KG1 (cell line): ENCODE data around the gene MLLT11.

Source experiments
- DNase-seq: peaks from one replicate; lab custom pipeline; 2025; lab: John Stamatoyannopoulos, UW

The MLLT11 gene, protein sequence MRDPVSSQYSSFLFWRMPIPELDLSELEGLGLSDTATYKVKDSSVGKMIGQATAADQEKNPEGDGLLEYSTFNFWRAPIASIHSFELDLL

DNA sequence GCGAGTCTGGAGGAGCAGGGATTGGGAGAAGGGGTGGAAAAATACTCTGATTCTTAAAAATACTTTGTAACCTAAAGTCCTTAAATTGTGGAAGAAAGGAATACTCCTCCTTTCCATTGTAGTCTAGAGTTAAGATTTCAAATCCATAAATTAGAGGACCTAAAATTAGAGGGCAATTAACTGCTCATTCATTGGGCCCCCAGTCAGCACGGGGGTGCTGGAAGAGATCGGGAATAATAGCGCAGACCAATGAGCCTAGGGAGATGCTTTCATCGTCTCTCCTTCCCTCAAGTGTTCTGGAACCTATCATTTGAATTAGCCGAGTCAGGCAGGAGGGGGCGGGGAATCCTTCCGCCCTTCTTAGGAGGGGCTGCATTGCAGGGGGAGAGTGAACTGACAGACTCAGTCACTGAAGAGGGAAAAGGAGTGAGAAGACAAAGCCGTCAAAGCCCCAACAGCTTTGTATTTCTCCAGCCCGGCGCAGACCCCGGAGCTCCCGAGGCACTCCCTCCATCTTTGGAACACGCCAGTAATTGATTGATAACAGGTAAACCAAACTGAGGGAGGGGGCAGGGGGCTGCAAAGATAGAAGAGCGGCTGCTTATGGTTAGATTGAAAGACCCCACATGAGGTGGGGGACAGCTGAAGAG is at the start of gene MLLT11:
MLLT11 (plus strand) TSS at position 391 of the 650 bp plus-strand sequence. CDS start 6,828 bp downstream, outside the sequence.
- DNase-seq, result no peak

DNA sequence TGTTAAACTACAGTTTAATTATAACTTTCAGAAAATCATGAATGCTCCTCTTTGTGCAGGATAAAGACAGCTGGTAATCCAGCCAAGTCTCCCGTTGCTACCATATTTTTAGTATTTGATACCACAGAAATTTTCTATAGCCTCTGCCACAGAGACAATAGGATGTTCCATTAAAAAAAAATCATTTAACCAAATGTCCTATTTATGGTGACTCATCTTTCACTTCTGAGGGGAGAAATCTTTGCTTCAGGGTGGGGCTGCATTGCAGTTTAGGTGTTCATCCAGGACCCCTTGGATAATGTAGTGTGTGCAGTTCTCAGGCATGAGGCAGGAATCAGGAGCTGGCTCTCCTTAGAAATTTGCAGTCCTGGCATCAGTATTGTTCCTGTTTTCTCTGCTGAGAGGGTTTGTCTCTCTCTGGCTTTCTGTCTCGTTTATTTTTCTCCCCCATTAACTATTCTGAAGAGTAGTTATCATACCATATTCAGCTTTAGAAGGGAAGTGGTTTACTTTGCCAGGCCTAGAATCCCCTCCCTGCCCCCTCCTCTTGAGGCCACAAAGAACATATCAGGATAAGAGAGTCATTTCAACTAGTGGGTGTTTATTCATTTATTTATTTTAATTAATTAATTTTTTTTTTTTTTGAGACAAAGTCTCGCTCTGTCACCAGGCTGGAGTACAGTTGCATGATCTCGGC is 48.9 kb upstream of the MLLT11 start:
- DNase-seq, result no peak

DNA sequence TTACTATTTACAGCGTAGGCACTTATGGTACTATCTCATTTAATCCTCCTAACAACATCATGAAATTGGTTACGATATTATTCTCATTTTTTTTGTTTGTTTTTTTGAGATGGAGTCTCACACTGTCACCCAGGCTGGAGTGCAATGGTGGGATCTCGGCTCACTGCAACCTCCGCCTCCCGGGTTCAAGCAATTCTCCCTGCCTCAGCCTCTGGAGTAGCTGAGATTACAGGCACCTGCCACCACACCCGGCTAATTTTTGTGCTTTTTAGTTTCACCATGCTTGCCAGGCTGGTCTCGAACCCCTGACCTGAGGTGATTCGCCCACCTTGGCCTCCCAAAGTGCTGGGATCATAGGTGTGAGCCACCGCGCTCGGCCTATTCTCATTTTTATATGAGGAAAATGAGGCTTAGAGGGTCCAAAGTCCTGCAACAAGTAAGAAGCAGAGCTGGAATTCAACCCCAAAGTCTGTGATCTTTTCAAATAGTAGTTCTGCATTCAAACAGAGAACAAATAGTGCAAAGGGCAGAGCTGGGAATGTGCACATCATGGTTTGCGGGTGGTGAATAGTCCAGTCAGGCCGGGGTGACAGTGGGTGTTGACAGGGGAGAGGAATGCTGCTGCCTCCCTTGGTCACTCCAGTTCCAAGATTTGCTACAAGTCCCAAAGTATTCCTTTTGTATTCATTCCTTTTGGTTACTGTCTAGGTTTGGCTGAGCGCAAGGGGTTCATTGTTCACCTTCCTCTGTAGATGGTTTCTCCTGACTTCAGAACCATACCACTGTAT is 47.3 kb upstream of the MLLT11 start:
- DNase-seq, result no peak

DNA sequence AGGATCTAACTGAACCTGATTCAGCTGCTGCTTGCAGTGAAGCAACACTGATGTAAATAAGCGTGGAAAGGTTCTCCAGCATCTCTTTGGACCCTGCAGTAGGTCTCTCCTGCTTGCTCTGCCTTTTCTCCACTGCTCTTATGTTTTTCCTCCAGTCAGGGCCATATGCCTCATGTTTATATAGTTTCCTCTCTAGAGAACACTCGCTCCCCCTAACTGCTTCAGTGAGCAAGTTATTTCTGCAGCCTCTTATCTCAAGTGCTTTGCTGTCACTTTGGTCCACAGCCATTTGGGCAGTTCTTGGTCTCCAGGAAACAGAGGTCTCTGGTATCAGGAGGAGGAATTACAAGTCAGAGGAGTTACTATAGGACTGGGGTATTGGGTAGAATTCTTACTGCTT is 46.7 kb upstream of the MLLT11 start:
- DNase-seq, result no peak

DNA sequence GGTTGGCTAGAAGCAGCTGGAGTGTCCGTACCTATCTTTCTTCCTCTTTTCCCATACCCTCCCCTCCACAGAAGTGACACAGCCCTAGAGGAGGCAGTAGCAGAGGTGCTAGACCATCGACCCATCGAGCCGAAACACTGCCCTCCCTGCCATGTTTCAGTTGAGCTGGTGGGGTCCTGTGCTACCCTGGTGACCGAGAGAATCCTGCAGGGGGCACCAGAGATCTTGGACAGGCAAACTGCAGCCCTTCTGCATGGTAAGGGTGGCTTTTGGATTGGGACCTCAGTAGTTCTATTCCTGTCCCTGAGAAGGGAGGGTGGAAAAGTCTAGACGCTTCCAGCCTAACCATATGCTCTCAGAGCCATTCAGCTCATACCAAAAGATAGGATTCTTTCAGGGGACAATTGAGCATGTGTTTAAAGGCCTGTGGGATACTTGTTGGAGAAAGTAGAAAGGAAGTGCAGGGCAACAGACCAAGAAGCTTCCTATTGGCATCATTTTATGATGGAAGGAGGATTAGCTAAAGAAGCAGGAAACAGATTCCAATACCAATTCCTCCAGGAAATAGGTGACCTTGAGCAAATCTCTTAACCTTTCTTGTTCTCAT is 35.6 kb upstream of the MLLT11 start:
- DNase-seq, result no peak

DNA sequence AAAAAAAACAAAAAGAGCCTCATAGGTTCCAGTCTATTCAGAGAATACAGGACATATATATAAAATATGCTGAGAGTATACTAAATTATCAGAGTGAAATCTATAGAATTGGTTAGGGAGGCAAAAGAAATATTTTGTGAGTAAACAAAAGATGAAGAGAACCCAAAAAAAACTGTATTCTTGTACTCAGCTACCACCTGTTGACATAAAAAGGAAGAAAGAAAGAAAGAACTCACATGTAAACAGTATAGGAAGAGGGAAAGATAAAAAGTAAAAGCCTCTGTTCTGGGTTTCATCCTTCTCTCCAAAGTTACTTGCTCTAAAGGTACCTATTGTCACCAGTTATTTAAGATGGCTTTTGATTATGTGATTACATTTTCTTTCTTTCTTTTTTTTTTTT is 33.7 kb upstream of the MLLT11 start:
- no peak for DNase-seq

DNA sequence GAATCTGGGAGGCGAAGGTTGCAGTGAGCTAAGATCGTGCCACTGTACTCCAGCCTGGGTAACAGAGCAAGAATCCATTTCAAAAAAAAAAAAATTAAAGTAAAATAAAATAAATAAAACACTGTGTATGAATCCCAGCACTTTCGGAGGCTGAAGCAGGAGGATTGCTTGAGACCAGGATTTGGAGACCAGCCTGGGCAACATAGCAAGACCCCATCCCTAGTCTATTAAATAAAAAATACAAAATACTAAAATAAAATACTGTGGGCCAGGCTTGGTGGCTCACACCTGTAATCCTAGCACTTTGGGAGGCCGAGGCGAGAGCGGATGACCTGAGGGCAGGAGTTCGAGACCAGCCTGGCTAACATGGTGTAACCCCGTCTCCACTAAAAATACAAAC is 28.0 kb upstream of the MLLT11 start:
- DNase-seq, result no peak

DNA sequence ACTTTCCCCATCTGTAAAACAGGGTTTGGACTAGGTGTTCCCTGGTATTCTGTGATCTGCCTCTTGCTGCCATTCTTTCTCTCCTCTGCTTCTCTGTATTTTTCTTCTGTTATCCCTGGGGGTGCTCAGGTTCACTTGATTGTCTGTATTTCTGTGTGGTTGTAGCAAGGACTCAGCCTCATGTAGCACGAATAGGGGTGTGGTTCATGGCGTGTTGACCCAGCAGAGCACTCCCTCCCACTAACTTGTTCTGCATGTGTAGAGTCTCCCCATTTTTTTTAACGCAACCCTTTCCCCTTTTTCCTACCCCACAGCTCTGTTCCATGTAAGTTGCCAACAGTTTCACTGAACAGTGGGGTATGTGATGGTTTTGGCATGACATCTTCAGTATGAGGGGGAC is 25.0 kb upstream of the MLLT11 start:
- DNase-seq, result no peak

DNA sequence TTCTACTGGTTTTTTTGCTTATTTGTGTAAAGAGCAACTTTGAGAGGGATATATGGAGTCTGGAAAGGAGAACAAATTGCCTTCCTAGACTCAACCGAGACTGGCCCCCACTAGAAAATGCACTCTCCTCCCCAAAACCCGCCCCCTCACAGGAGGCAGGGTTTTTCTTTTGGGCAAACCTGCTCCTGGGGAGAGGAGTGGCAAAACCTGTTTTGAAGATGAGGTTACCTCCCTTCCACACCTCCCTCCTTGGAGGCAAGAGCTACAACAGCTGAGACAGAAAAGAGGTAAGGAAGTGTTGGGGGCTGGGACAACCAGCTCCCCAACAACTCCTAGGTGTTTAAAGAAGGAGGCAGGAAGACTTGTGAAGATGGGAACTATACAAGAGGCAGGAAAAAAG is 23.8 kb upstream of the MLLT11 start, which contains the start of gene BNIPL:
BNIPL (plus strand) TSS at position 231 of the 400 bp plus-strand sequence; CDS start at position 371, 140 bp downstream.
- no peak for DNase-seq

DNA sequence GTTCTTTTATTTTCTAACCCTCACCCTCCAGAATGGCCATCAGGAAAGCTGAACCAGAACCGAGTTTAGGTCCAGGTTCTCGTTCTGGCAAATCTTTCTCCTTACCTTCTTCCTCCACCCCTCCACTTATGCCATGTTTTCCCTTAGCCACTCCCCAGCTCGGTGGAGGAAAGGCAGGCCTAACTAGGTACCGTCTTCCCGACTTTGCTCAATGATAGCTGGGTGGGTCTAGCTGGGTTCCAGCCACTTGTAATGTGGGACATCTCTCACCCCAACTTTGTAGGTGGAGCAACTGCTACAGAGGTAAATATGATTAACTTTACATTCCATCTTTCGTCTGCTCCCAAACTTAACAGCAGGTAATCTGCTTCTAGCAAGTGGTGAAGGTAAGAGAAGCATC is 23.2 kb upstream of the MLLT11 start:
- no peak for DNase-seq

DNA sequence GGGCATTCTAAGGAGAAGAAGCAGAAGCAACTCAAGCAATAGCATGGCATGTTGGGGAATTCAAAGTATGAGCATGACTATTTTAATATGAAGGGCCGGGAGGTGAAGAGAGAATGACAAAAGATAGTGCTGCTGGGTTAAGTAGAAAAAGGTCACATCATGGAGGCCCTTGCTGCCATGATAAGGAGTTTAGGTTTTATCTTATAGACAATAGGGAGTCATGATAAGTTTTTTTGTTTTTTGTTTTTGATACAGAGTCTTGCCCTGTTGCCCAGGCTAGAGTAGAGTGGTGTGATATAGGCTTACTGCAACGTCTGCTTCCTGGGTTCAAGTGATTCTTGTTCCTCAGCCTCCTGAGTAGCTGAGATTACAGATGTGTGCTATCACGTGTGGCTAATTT is 20.7 kb upstream of the MLLT11 start:
- no peak for DNase-seq

DNA sequence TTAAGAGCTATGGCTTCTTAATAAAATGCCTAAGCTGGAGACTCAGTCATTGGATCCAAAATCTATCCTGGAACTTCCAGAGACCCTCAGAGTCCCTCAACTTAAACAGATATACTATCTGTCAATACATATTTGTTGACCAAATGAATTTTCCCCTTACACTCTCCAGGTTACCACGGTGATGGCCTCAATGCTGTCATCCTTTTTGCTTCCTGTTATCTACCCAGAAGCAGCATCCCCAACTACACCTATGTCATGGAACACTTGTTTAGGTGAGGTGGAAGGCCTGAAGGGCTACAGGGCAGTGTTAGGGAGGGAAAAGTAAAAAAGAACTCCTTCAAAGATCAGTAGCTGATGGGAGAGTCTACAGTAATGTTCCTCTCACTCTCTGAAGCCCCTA is 17.0 kb upstream of the MLLT11 start:
- no peak for DNase-seq

DNA sequence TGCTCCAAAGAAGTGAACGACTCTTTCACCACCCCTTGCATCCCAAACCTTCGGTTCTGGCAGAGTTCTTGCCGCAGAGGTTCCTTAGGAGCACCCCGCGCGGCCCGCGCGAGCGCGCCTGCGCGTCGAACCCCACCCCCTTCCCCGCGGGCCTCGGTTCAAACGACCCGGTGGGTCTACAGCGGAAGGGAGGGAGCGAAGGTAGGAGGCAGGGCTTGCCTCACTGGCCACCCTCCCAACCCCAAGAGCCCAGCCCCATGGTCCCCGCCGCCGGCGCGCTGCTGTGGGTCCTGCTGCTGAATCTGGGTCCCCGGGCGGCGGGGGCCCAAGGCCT is 12.6 kb upstream of the MLLT11 start, which contains the start of gene C1orf56:
C1orf56 (plus strand) TSS at position 161 of the 334 bp plus-strand sequence; CDS start at position 258, 97 bp downstream.
- no peak for DNase-seq

DNA sequence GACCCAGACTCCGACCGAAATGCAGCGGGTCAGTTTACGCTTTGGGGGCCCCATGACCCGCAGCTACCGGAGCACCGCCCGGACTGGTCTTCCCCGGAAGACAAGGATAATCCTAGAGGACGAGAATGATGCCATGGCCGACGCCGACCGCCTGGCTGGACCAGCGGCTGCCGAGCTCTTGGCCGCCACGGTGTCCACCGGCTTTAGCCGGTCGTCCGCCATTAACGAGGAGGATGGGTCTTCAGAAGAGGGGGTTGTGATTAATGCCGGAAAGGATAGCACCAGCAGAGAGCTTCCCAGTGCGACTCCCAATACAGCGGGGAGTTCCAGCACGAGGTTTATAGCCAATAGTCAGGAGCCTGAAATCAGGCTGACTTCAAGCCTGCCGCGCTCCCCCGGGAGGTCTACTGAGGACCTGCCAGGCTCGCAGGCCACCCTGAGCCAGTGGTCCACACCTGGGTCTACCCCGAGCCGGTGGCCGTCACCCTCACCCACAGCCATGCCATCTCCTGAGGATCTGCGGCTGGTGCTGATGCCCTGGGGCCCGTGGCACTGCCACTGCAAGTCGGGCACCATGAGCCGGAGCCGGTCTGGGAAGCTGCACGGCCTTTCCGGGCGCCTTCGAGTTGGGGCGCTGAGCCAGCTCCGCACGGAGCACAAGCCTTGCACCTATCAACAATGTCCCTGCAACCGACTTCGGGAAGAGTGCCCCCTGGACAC is 12.1 kb upstream of the MLLT11 start:
- DNase-seq, result no peak

DNA sequence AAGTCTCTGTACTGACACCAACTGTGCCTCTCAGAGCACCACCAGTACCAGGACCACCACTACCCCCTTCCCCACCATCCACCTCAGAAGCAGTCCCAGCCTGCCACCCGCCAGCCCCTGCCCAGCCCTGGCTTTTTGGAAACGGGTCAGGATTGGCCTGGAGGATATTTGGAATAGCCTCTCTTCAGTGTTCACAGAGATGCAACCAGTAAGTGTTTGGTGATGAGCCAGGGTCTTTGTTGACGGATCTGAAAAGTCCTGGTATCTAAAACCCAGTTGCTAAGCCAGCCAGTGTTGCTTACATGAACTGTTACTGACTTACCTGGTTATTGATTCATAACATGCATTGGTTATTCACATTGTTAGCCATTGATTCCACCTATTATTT is 11.6 kb upstream of the MLLT11 start:
- no peak for DNase-seq

DNA sequence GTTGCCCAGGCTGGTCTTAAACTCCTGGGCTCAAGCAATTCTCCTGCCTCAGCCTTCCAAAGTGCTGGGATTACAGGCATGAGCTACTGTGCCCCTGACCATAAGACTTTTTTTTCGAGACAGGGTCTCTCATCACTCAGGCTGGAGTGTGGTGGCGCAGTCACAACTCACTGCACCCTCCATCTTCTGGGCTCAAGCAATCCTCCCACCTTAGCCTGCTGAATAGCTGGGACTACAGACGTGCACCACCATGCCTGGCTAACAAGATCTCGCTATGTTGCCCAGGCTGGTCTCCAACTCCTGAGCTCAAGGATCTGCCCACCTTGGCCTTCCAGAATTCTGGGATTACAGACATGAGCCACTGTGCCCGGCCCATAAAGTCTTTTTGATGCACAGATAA is 10.7 kb upstream of the MLLT11 start:
- no peak for DNase-seq

DNA sequence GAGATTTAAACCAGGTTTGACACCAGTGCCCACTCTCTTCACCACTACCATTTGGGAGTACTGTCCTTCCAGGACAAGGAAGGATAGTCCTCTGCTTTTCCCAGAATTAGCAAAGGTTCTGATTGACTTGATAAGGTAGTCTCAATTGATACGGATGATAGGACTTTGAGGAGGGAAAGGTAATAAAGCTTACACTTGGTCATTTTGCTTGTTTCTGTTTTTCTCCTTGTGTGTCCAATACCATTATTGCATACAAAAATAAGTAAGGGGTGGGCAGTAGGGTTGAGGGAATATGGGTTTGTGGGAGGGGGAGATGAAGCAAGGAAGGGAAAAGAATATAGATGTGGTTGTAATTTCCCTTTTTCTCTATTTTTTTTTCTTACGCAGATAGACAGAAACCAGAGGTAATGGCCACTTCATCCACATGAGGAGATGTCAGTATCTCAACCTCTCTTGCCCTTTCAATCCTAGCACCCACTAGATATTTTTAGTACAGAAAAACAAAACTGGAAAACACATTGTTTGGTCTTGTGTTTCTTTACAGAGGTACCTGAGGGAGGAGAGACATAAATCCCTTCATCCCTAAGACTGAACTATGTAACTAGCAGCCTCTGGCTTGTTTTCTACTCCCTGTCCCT is 10.0 kb upstream of the MLLT11 start:
- DNase-seq, result no peak

DNA sequence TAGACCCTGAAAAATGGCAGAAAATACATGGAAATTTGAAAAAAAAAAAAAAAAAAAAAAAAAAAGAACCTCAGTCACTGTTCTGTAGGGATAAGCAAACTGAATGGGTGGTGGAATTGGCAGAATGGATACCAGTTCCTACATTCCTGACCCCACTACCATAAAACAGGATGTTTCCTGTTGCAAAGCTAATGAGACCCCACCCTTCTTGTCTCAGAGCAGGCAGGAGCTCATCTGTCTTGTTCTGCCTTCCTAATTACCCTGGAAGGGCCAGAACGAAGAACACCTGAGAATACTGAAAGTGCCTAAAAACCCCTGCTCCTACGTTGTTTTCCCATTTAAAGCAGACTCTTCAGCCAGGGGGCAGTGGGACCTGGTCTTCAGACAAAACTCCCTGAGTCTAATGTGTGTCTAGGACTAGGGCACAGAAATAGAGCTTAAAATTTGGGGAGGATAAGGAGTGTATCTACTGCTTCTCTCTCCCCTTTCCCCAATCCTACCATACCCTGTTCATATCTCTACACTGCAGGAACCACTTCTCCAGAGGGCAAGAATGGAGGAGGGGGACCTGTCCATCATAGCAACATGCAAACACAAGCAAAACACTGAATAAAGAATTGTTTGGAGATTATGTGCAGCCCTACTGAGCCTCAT is 8.7 kb upstream of the MLLT11 start:
- no peak for DNase-seq

DNA sequence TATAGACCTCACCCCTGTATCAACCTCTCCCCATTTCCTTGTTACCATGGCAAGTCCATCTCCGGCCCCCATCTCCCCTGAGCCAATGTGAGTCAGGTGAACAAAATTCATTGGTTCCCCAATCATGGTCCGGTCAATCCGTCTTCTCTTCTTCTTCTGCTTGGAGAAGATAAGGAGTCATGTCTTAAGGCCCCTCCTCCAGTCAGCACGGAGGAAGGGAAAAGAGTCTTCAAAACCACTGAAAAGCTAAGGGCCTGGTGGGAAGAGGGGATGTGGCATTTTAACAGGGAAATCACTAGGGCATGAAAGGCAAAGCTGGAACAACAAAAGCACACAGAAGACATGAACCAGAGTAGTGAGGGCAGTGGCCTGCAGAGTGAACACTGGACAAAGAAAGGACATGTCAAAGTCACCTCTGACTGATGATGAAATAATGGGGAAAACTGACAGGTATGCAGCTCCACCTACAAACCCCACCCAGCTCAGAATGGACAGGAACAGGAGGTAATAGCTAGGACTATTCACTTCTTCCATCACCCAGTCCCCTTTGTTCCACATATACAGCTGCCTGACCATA is 5.1 kb upstream of the MLLT11 start:
- DNase-seq, result no peak

DNA sequence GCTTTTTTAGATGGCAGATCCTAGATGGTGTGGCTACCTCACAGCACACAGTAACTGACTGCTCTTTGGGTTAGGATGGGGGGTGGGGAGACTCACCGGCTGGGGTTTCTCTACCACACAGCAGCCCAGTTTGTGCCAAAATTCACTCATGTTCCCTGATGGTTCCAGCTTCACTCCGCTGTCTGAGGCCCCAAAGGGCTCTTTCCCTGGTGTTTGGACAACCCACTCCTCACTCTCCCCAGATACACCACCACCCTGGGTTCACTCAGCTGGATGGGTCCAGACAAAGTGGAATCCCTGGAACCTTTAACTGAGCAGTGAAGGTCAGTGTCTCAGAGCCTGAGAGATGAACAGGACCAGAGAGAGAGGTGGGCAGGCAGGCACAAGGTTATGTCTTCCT is 4.6 kb upstream of the MLLT11 start:
- DNase-seq, result no peak
